K562 (cell line): ENCODE results near the gene FANCI. TPM values are rescaled to one million over a fixed set of nuclear protein-coding genes. Genes with fewer than 3 reads are reported as not detected.
A peak's percentile ranks its signal among the peaks of the same experiment; 100 is the strongest.

Source experiments
- ATAC-seq: fragments of 200-7000 bp; cut with Tn5 transposase; 3 replicates; pipeline ENCODE4 v1.9.1; 2020; ENCODE audit warnings: moderate library complexity
- BruUV-seq: library from RNA; stranded (reverse); fragments of 400-500 nt; replicated peaks from 2 replicates; lab custom pipeline; 2021; lab: Mats Ljungman, UMichigan
- CTCF ChIA-PET: fragments of 300-600 bp; formaldehyde crosslinking; extraction: SDS; loops from one replicate; lab custom pipeline; 2021; ENCODE audit warnings: low intra/inter-chr PET ratio; lab: Yijun Ruan, JAX
- POLR2A ChIA-PET: fragments of 300-600, 350-650 bp; sonication (Branson Sonifier 250); formaldehyde crosslinking; extraction: SDS; loops from one replicate; lab custom pipeline; 2021; ENCODE audit warnings: antibody characterized with exemption, inconsistent platforms; lab: Yijun Ruan, JAX
- DNase-seq, 4 experiments: peaks; one replicate each; pipeline versions ENCODE4 v3.0.0 to v3.0.0-alpha.2; 2011 to 2018; ENCODE audit warnings: low spot score in 3 of 4, mixed read lengths in 3 of 4; ENCODE audit errors: extremely low read depth in 1 of 4
- FAIRE-seq: peaks from 2 replicates; lab custom pipeline; 2011; peaks lifted over from hg19 to GRCh38; lab: Jason Lieb, UNC
- H2AFZ ChIP-seq: 2 replicates; pipeline ENCODE4 v1.6.0; 2011; ENCODE audit warnings: low read depth, low read length, control low read depth, inconsistent platforms
- H3K27ac ChIP-seq: fragments of 200-600 bp; 3 replicates; pipeline ENCODE4 v1.8.0; 2011; ENCODE audit warnings: low read depth, mild to moderate bottlenecking, control low read depth, inconsistent platforms, low read length, moderate library complexity, mixed read lengths; ENCODE audit errors: extremely low read depth
- H3K27me3 ChIP-seq, 2 experiments: fragments of 300-600 bp in 1 of 2; 2 replicates in 1 of 2; 3 replicates in 1 of 2; pipeline versions ENCODE4 v1.6.0 to v1.8.0; 2011; ENCODE audit warnings: inconsistent platforms in 2 of 2, low read length in 2 of 2, mild to moderate bottlenecking in 1 of 2, mixed read lengths in 1 of 2, moderate library complexity in 1 of 2; ENCODE audit not compliant: control insufficient read depth in 2 of 2, insufficient read depth in 2 of 2
- H3K36me3 ChIP-seq: fragments of 300-600 bp; 3 replicates; pipeline ENCODE4 v1.8.0; 2011; ENCODE audit warnings: mild to moderate bottlenecking, low read length, inconsistent platforms; ENCODE audit not compliant: control insufficient read depth, insufficient read depth
- H3K4me1 ChIP-seq, 2 experiments: fragments of 200-600 bp in 1 of 2; replicated peaks in 1 of 2; 2 replicates in 1 of 2; 3 replicates in 1 of 2; pipeline versions ENCODE4 v1.5.1 to v1.8.0; 2011; ENCODE audit warnings: inconsistent platforms in 2 of 2, low read length in 2 of 2, mild to moderate bottlenecking in 1 of 2, mixed read lengths in 1 of 2, moderate library complexity in 1 of 2; ENCODE audit not compliant: control insufficient read depth in 2 of 2, insufficient read depth in 2 of 2
- H3K4me2 ChIP-seq: 2 replicates; pipeline ENCODE4 v1.6.1; 2011; ENCODE audit warnings: low read length, control low read depth, inconsistent platforms, mixed read lengths; ENCODE audit not compliant: insufficient read depth
- H3K4me3 ChIP-seq: fragments of 200-600 bp; sonication (generic), shearing (Covaris generic); 2 replicates; pipeline ENCODE4 v1.5.1; 2016; ENCODE audit warnings: control low read depth, inconsistent platforms
- H3K79me2 ChIP-seq: fragments of 200-600 bp; 3 replicates; pipeline ENCODE4 v1.8.0; 2011; ENCODE audit warnings: low read length, inconsistent platforms; ENCODE audit not compliant: control insufficient read depth, insufficient read depth
- H3K9ac ChIP-seq, 2 experiments: 2 replicates each; pipeline versions ENCODE4 v1.6.0 to v1.6.1; 2011; ENCODE audit warnings: low read depth in 2 of 2, low read length in 2 of 2, control low read depth in 1 of 2, inconsistent platforms in 1 of 2, mild to moderate bottlenecking in 1 of 2, mixed read lengths in 1 of 2; ENCODE audit not compliant: insufficient read depth in 1 of 2
- H3K9me1 ChIP-seq: one replicate; pipeline ENCODE4 v1.6.0; 2011; ENCODE audit warnings: inconsistent platforms, mild to moderate bottlenecking, low read length, moderate library complexity; ENCODE audit not compliant: control insufficient read depth, insufficient read depth
- H3K9me3 ChIP-seq: replicated peaks from 2 replicates; pipeline ENCODE4 v1.5.1; 2011; ENCODE audit warnings: low read depth, low read length, inconsistent platforms; ENCODE audit not compliant: control insufficient read depth, insufficient read depth
- H4K20me1 ChIP-seq: replicated peaks from 2 replicates; pipeline ENCODE4 v1.6.1; 2011; ENCODE audit warnings: low read length, inconsistent platforms, mixed read lengths; ENCODE audit not compliant: control insufficient read depth, insufficient read depth
- MTA3 ChIP-seq: fragments of 450-650 bp; formaldehyde crosslinking; IDR thresholded peaks from 2 replicates; pipeline ENCODE4 v1.6.1; 2017; ENCODE audit warnings: mild to moderate bottlenecking, borderline replicate concordance
- POLR2G ChIP-seq: fragments of 200-400 bp; formaldehyde crosslinking; IDR thresholded peaks from 2 replicates; pipeline ENCODE4 v1.6.1; 2017; ENCODE audit warnings: low read depth, mild to moderate bottlenecking, antibody characterized with exemption, low read length, moderate library complexity
- RBFOX2 ChIP-seq: fragments of 200-400 bp; formaldehyde crosslinking; IDR thresholded peaks from 2 replicates; pipeline ENCODE4 v1.6.1; 2017; ENCODE audit warnings: low read depth, mild to moderate bottlenecking, low read length, moderate library complexity
- RERE ChIP-seq: sonication (generic); formaldehyde crosslinking; IDR thresholded peaks from 2 replicates; pipeline ENCODE4 v1.8.0; 2023; ENCODE audit warnings: missing genetic modification reagents, mild to moderate bottlenecking, borderline replicate concordance
- WGBS: fragments of 100-300 bp; shearing (Covaris generic); methylation state at CpG from one replicate; pipeline ENCODE4 v1.1.6; 2016; ENCODE audit warnings: low coverage, mixed read lengths; ENCODE audit not compliant: insufficient coverage; ENCODE audit errors: missing lambda C conversion rate; 5-methylcytosine and 5-hydroxymethylcytosine counted together
- in situ Hi-C: fragments of 300-500 bp; cut with MboI; formaldehyde crosslinking; loops from 4 replicates; pipeline ENCODE4 v1.15.0; 2018; ENCODE audit warnings: inconsistent platforms, mixed read lengths
- intact Hi-C: fragments of 100-400 bp; cut with micrococcal nuclease; formaldehyde crosslinking; loops from 2 replicates; pipeline ENCODE4 v1.14.2; 2022
- polyA plus RNA-seq, 8 experiments: library from polyadenylated mRNA; depleted of rRNA in 4 of 8; stranded (reverse) in 5 of 8; unstranded in 3 of 8; fragments of >200 nt; fragmentation: Nextera tagmentation in 2 of 8; fragmentation: Illumina TruSeq in 1 of 8; extraction: Ambion mirVana in 2 of 8; extraction: Trizol in 1 of 8; gene quantifications; 2 replicates each; pipeline versions ENCODE4 v1.2.1 to v1.2.3, GENCODE V29; 2011 to 2014; ENCODE audit warnings: inconsistent platforms in 1 of 8, missing spikeins in 1 of 8
- total RNA-seq, 7 experiments: library from RNA; depleted of rRNA in 6 of 7; stranded (reverse); fragments of >200 nt in 6 of 7; fragmentation: Illumina TruSeq in 2 of 7; extraction: Trizol in 2 of 7; gene quantifications; 2 replicates each; pipeline versions ENCODE4 v1.2.1 to v1.2.3, GENCODE V29; 2011 to 2021; ENCODE audit warnings: low replicate concordance in 1 of 7

Gene FANCI
- total and polyA plus RNA-seq, 9 of the 15 experiments (the other 6 are each of a cell fraction or from before 2014, with no cell fraction given) = 72.1 to 165 (median 131) TPM

GRCh38 chr15:89327113-89327512 is 83.3 kb downstream of the FANCI start:
- Histone ChIP-seq H3K4me1 (peaks cover 3 to 9% of the 10 kb centered on the region in 2 experiments; a peak in 4 of 5 replicates), H2AFZ (no peak overlapping the region), H3K79me2 (peaks cover 21% of the 10 kb centered on the region), H3K9ac (peak overlapping the region in 1 of 2 experiments; percentile 29; a peak in 1 of 4 replicates), H4K20me1 (peaks cover 6% of the 10 kb centered on the region; the same call in 1 of the 2 replicates), H3K27me3 (no peaks in the 10 kb centered on the region), H3K27ac (no peak overlapping the region), H3K9me3 (no peaks in the 10 kb centered on the region), H3K9me1 (no peaks in the 10 kb centered on the region), H3K36me3 (peaks cover 100% of the 10 kb centered on the region), H3K4me2 (no peak overlapping the region), H3K4me3 (no peak overlapping the region)
- ATAC-seq (no peak), DNase-seq (no peak), FAIRE-seq (no peak)
- 93% methylated on average over 6 of the region's 6 CpGs for WGBS
- intact Hi-C loops = no loop called here
- no TSS peak for BruUV-seq
- CTCF ChIA-PET = no interaction called here
- peak; percentile 33 for TF ChIP-seq RBFOX2
- no peak for TF ChIP-seq MTA3
- POLR2A ChIA-PET = interaction anchor here (1.1 to 2.5 kb wide), 2 partner anchors 10 to 17 kb away, joined by 3 to 7 read pairs; no protein-coding TSS in a partner anchor
- in situ Hi-C loops = no loop called here

- DNase-seq = no peak
- intact Hi-C loops = no loop called here
- 96% methylated on average over 12 of the region's 13 CpGs for WGBS
- ChIA-PET POLR2A (interaction anchor here (0.5 to 2.5 kb wide), 8 partner anchors 12 to 796 kb away, joined by 3 to 7 read pairs (median 3); no protein-coding TSS in a partner anchor), CTCF (no interaction called here)
- ATAC-seq = no peak
- no peaks in the 10 kb centered on the region for H3K9me3 ChIP-seq
- no peak overlapping the region for H2AFZ ChIP-seq
- 0 out of 4 replicates have a peak overlapping the region, but pooled peaks of 1 of the 2 experiments have one; percentile 15 for H3K9ac ChIP-seq
- H3K9me1 ChIP-seq = no peaks in the 10 kb centered on the region
- no peak overlapping the region for H3K27ac ChIP-seq
- FAIRE-seq = no peak
- TF ChIP-seq RBFOX2 (peak; percentile 40; the same call in 1 of the 2 replicates), RERE (CRISPR knock-in tag) (no peak), POLR2G (peak; percentile 27; the same call in 1 of the 2 replicates)
- no peak overlapping the region for H3K4me3 ChIP-seq
- H3K27me3 ChIP-seq = no peaks in the 10 kb centered on the region
- peaks cover 36% of the 10 kb centered on the region for H3K79me2 ChIP-seq
- no peak overlapping the region for H3K4me2 ChIP-seq
- H3K4me1 ChIP-seq = peaks cover 10 to 19% of the 10 kb centered on the region in 2 experiments; a peak in 4 of 5 replicates
- no TSS peak for BruUV-seq
- in situ Hi-C loops = no loop called here
- H3K36me3 ChIP-seq = peaks cover 99% of the 10 kb centered on the region
- H4K20me1 ChIP-seq = peaks cover 6% of the 10 kb centered on the region; the same call in 1 of the 2 replicates
Measured at GRCh38 chr15:89328398-89329254, 84.8 kb downstream of the FANCI start.
